Pericardium fibroblast (primary cell): ENCODE data around the gene CCDC51. TPM values are rescaled to one million over a fixed set of nuclear protein-coding genes. Genes with fewer than 3 reads are reported as not detected.

Experiments used
- total RNA-seq: library from RNA; depleted of rRNA; stranded (reverse); fragments of >200 nt; gene quantifications from 2 replicates; pipeline ENCODE4 v1.2.3, GENCODE V29; 2015

Gene CCDC51, protein sequence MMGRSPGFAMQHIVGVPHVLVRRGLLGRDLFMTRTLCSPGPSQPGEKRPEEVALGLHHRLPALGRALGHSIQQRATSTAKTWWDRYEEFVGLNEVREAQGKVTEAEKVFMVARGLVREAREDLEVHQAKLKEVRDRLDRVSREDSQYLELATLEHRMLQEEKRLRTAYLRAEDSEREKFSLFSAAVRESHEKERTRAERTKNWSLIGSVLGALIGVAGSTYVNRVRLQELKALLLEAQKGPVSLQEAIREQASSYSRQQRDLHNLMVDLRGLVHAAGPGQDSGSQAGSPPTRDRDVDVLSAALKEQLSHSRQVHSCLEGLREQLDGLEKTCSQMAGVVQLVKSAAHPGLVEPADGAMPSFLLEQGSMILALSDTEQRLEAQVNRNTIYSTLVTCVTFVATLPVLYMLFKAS
- 15.4 and 23.6 TPM in 2 replicates for total RNA-seq

DNA sequence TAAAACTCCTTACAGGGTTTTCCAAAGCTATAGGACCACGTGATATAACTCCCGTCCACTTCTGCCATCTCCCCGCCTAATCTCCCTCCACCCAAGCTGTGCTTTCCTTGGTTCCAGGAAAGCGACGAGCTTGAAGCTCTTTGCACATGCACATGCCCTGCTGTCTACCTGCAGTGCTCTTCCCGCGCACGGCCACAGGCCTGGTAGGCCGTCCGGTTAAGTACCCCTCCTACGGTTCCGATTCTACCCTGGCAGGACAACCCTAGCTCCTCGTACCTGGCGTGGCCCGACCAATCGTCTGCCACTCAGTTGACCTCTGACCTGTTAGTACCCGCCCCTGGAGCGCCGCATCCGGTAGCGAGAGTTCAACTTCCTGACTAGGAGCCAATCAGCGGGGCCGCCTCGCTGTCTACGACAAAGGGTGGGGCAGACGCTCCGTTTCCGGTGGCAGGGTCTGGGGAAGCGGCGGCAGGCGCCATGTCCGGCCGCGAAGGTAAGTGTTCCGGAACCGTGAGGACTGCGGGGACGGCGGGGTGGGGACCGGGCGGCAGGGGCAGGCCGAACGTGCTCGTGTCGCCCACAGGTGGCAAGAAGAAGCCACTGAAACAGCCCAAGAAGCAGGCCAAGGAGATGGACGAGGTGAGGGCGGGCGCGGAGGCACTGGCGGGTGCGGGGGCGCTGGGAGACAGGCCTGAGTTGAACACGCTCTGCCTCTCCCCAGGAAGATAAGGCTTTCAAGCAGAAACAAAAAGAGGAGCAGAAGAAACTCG is at the start of gene CCDC51, which contains the start of gene TMA7:
CCDC51 (minus strand) TSS at position 300 of the 770 bp plus-strand sequence. CDS start 4,991 bp downstream, outside the sequence.
TMA7 (plus strand) TSS at position 438 of the 770 bp plus-strand sequence; CDS start at position 478, 40 bp downstream.

GRCh38 chr3:48446425-48447193 is 6.7 kb upstream of the CCDC51 start, which contains the start of gene ATRIP:
ATRIP (plus strand) TSS chr3:48446737; CDS start chr3:48446846, 109 bp downstream.

GRCh38 chr3:48429960-48430707 is 9.8 kb downstream of the CCDC51 start, which contains the start of gene PLXNB1:
PLXNB1 (minus strand) TSS chr3:48430086; CDS start chr3:48424611, 5,475 bp downstream.

Other genes starting within 250 kb of the CCDC51 start
- gene CAMP, start 216.6 kb downstream of the CCDC51 start, total RNA-seq = not detected in 2 replicates
- gene ZNF589, start 199.0 kb downstream of the CCDC51 start, total RNA-seq = 1.2 and 2.1 TPM in 2 replicates
- gene NME6, start 138.8 kb downstream of the CCDC51 start, total RNA-seq = 19.8 and 20.5 TPM in 2 replicates
- not detected in 2 replicates for gene SPINK8, start 106.5 kb downstream of the CCDC51 start, total RNA-seq
- gene FBXW12, start 67.9 kb downstream of the CCDC51 start, total RNA-seq = not detected in 2 replicates
- 25.7 and 34.4 TPM in 2 replicates for gene PLXNB1, start 10.0 kb downstream of the CCDC51 start, total RNA-seq
- gene TMA7, start 138 bp upstream of the CCDC51 start, total RNA-seq = 416 and 436 TPM in 2 replicates
- gene ATRIP, start 6.6 kb upstream of the CCDC51 start, total RNA-seq = 4.2 and 5.2 TPM in 2 replicates
- 153 and 189 TPM in 2 replicates for gene SHISA5, start 64.1 kb upstream of the CCDC51 start, total RNA-seq
- gene PFKFB4, start 116.7 kb upstream of the CCDC51 start, total RNA-seq = 5.5 and 15.9 TPM in 2 replicates
- 0.09 TPM in 1 of 2 replicates, not detected in the other for gene UCN2, start 123.7 kb upstream of the CCDC51 start, total RNA-seq
- gene COL7A1, start 155.2 kb upstream of the CCDC51 start, total RNA-seq = 11.7 and 14.5 TPM in 2 replicates
- 166 and 222 TPM in 2 replicates for gene UQCRC1, start 169.5 kb upstream of the CCDC51 start, total RNA-seq
- gene TMEM89, start 181.7 kb upstream of the CCDC51 start, total RNA-seq = not detected in 2 replicates
- gene SLC26A6, start 195.3 kb upstream of the CCDC51 start, total RNA-seq = 18.0 and 29.3 TPM in 2 replicates
- 1.8 and 2.2 TPM in 2 replicates for gene CELSR3, start 222.8 kb upstream of the CCDC51 start, total RNA-seq
- gene NCKIPSD, start 245.8 kb upstream of the CCDC51 start, total RNA-seq = 20.1 and 44.0 TPM in 2 replicates